Measurements from ENCODE around the gene EGLN3.
A peak's percentile ranks its signal among the peaks of the same experiment; 100 is the strongest.

EGLN3 gene

DNA sequence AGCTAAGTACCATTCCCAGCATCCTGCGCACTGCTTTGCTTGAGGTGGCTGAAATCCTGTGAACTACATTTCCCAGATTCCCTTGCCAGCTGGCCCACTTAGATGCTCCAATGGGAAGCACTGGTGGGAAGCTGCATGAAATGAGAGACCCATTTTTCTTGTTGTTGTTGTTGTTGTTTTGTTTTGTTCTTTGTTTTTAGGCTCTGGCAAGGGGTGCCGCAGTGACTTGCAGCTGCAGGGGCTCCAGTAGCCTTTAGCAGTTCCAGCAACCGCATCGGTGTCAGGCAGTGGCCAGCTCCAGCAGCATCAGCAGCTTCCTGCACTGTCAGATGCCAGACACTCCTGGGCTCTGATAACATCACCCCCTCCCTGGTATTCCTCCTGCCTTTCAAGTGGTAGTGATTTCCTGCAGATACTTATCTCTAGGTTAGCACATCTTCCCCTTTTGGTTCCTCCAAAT lies 8.8 kb upstream of the EGLN3 start:
- DNase-seq, result no peak

DNA sequence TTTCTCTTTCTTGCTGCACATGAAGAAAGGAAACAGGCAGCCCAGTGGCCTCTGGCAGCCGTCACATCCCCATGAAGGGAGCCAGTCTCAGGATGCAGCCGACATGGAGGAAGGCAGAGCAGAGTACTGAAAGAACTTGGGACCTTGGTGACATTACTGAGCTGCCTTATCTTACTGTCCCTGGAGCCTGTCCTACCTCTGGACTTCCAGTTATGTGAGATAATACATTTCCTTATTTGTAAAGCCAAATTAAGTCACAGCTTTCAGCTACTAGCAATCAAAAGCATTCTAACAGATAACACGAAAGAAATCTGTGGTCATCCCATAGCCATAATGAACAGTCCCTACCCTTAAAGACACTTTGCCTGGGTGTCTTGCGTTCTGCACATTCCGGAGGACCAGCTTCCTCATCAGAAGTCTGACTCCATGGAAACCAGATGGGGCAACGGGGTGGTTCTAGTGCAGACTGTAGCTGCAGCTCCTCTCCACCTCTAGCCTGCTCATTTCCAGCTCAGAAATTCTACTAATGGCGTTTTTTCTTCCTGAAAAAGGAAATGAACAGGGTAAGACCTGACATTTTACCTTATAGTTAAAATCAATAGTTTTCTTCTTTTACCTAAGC lies 7.8 kb upstream of the EGLN3 start:
- DNase-seq, result no peak

DNA sequence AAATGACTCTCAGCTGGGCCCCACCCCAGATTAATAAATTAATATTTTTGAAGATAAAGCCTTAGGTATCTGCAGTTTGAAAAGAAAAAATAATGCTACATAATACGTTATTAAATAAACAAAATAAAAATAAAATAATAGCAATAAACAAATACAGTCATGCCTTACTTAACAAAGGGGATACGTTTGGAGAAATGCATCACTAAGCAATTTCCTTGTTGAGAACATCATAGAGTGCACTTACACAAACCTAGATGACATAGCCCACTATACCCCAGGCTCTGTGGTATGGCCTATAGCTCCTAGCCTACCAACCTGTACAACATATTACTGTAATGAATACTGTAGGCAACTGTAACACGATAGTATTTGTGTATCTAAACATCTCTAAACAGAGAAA lies 7.1 kb upstream of the EGLN3 start:
- DNase-seq, result no peak

DNA sequence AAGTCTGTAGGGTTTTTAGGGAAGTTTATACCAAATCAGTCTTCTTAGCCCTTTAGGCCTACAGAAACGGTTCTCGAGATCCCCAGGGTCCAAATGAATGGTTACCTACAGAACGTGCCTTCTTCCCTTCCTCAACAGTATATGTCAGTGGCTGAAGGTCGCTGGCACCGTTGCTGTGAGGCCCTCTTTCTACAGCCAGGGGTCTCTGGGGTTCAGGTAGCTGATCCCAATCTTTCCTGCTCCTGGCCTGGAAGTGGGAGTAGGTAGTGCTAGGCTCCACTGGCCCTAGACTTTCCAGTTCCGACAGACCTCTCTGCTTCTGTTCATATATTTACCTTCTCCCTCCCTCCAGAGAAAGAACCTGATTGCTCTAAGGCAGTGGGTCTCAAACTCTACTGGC lies 6.4 kb upstream of the EGLN3 start:
- no peak for DNase-seq

DNA sequence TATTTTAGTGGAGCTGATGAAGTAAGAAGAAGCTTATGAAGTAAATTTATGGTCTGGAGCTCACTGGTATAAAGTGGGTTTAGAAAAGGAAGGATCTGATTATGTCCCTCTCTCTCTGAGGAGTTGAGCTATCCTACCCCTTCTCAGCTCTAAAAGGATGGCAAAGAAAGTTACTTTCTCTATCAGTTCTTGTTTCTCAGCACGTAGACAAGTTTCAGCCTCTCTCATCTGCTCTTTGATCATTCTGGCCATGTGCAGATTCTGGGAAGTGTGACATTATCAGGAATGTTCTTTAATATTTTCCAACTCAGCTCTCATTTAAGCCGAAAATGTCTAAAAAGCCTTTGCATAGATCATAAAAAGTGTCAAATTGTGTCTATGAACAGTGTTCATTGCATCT lies 5.8 kb upstream of the EGLN3 start:
- DNase-seq, result no peak

DNA sequence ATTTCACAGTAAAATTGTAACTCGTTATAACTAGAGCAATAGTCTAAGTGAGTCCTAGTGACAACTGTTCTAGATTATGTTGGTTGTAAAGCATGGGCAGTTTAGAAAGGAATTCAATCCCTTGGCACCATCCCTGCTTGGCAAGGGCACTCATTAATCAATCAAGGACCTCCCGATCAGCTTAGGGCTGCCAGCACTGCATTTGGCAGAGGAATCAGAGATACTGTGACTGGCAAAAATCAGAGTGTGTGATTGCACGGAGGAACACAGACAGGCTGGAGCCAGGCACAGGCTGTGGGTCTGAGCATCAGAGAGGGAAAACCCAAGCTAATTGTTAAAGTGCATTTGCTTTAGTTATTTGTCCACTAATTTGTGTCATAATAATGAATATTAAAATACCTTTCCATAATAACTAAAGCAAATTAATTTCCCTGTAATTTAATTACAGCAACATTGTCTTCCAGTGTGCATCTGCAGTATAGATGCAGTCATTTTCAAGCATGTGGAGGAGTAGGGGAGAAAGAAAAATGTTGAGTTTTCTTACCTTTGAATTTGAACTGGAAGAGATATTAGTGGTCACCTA lies 3.2 kb upstream of the EGLN3 start:
- DNase-seq, result peak; percentile 64

DNA sequence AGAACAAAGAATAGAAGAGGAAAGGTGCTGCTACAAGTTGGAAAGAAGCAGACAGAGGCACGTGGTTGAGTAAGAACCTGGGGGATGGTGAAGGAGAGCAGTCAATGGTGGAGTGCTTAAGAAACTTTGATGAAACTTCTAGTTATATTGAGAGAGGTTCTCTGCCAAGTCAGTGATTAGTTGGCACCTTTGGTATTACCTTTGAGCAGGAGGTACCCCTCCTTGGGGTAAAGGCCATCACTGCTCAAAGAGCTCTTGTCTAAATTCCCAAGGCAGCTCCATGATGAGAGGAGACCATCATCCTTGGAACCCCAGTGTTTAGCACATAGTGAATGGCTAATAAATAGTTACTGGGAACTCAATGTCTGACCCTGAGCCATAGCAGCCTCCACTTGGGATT lies 1.7 kb upstream of the EGLN3 start:
- DNase-seq, result no peak

DNA sequence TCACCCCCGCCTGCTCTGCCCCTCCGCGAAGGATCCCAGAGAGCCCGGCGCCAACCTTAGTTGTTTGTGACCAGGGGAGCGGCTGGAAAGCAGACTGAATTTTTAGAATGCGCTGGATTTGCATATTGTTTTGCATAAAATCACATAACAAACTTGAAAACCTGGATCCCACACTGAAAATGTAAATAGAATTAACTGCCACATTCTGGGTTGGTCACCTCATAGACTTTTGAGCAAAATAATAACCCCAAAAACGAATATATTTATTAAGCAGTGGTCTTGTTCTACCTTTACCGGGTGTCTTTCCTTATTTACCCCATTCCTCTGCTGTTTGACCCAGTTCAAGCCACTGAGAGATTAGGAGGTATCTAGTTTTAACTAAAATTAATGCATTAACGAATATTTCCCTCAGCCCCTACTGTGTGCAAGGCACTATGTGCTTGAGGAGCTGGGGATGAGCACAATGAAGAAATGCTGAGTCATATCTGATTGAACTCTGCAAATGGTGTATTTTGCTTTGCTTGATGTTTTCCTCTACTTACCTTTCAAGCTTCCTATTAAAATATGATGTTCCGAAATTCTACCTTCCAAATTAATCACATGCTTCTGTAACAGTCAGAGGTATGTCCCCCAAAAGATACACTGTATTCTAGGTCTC lies 438 bp upstream of the EGLN3 start:
- peak; percentile 32 for DNase-seq

DNA sequence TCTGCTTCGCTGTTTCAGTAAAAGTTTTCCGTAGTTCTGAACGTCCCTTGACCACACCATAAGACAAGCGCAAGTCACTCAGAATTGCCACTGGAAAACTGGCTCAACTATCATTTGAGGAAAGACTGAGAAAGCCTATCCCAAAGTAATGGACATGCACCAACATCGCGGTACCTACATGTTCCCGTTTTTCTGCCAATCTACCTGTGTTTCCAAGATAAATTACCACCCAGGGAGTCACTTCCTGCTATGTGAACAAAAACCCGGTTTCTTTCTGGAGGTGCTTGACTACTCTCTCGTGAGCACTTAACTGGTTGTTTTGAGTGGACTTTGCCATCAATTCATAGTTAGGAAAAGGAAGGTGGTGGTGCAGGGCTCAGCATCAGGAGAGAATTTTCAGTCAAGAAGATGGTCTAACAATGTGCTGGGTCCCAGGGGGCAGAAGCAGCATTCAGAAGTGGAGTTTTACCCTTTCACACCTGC lies 1.4 kb downstream of the EGLN3 start:
- DNase-seq, result peak; percentile 77

DNA sequence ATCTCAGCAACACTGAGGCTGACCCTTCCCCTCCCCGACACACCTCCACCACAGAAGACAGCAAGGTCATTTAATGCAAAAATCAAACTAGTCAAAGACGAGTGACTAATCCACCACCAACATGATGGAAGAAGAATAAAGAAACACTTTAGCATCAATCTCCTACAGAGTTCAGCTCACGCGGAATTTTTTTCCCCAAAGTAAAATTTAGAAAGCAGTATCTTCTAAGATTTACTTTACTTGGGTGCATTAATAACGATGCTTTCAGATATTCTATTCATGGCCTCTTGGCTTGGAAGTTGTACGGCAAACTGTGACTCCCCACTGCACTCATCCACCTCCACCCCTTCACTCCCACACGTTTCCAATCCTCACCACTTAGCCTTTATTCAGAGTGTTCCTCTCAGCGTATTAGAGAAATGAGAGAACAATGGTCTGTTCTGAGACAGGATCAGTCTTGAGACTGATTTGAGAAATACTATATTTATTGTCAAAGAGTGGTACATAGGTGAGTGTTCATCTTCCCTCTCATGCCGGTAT lies 1.9 kb downstream of the EGLN3 start:
- peak; percentile 60 for DNase-seq

DNA sequence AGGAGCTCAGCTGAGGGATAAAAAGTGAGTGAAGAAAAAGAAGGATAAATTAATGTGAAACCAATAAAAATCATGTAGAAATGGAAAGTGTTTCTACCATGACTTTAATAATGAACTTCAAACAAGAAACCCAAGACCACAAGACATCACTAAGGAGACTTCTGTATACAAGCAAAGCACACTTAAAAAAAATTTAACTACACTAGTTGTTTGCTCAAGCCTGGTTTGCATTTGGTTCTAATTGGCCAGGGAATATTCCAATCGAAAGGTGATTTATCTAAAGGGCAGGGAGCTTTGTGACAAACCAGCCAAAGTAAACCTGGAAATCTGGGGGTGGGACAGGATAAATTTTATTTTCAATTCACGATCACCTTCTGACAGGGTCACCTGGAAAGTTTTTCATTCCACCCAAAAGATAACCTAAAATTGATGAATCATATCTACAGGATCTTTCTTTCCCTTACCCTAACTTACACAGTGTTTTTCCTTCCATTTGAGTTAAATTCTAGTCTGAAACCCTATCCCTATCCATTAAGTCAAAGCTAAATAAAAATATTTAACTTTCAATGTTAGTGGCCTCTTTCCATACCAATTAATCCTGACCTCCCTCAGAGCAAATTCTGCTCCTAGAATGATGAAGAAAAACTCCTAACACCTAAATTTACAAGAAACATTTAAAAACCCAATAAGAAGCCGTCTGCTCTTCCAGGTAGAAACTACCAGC lies 2.6 kb downstream of the EGLN3 start:
- DNase-seq, result peak; percentile 60

DNA sequence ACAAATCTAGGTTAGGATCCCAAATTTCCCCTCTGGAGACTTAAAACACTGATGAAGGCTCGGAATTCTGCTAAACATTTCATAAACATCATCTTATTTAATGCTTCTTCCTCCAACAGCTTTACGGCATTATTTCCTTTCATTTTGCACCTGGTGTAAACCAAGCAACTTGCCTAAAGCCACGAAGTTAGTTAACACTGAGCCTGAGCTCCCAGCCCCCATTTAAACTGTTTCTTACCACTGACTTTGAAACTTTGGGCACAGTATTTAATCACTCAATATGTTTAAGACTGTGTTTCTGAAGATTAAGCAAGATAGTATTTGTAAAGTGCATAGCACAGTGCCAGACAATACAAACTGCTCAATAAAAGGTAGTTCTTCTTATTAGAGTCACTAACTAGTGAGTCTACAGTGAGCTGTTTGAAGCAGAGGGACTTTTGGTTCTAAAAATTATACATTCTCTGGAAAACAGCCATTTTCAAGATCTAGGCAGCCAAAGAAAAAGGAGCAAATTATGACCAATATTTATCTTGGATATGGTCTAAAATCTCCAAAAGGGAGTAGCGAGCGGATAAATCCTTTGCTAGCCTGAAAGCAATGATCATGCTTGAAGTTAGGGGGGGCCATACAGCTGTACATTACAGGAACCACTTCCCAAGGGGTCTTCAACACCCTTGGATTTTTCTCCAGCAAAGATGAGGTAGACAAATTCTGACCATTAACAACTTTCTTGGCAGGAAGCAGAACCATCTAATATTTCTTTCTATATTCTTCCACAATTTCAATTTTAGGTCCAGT lies 4.0 kb downstream of the EGLN3 start:
- DNase-seq, result no peak

DNA sequence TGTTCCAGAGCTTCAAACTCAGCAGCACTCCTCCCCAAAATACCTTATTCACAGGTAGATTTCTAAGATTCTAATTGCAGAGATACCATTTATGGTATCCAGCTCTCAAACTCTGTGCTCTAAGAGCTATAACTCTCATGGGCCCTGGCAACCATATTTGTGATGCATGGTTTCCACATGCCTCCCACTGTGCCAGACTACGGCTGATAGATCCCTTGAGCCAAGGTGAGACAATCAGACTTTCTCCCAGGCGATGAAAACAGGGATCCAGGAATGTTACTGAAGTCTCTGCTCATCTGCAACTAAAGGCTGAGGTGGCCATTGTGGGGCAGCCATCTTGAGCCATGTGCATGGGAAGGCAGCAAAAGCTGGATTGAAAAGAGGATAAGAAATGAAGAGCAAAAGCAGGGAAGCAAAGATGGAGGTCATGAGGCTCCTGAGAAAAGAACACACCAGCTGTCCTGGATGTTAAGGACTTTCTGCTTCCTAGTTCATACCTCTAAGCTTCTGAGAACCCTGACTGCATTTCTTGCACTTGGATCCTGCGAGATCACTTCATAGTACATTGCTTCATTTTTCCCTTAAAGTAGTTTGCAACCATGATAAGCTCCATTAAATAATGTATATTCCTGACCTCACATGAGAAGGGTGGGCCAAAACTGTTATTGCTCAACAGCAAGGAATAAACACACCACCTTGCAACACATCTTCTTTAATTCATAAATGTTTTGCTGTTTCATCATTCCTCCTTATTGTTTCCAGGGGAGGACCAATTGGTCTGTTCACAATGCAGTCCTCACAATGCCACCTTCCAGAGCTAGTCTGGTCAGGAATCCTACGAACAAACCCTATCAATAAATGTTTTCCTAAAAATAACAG lies 5.4 kb downstream of the EGLN3 start:
- DNase-seq, result peak; percentile 45

DNA sequence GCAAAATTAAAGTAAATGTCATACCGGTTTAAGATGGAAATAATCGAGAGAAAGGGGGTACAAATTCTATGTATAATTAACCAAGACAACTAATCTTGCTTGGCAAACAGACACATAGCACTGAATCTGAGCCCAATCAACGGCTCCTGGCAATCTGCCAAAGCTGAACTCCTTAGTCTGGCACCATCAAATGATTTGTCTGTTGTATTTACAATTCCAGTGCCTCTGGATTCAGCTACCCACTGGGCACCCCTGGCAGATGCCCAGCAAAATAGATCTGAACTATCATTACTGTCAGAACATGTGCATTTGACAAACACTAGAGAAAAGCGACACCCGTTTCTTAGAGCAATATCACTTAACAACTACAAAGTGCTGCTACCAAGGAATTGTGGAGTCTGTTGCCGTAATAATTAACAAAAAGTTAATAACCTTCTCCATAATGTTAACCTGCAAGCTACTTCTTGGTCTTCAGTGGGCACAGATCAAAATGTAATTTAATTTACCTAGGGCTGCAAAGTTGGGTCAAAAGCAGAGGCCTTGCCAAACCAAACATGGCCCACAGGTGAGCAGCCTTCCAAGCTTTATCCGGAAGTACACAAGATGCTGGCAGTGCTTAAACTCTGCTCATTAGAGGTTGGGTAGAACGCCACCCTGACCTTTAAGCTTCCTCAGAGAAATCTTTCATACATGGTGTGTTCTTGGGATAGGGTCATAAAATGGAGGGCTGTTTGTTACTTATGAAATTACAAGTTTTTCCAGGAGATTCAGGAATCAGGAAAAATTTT lies 7.6 kb downstream of the EGLN3 start:
- DNase-seq, result peak; percentile 98

DNA sequence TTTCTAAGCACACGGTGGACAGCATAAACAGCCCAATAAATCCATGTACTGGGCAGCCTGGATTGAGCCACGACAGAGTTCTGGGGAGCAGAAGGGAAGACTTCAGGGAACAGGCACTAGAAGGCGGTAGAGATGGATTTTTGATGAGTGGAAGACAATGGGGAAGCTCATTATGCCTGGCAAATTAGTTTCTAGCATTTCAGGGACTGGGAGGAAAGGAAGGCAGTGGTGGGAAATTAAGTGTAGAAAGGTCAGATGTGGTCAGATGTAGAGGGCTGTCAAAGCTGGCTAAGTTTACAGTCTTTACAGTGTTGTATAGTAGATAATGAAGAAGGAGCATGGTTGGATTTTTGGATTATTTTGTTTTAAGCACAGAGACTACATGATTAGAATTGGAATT lies 9.2 kb downstream of the EGLN3 start:
- peak; percentile 61 for DNase-seq

DNA sequence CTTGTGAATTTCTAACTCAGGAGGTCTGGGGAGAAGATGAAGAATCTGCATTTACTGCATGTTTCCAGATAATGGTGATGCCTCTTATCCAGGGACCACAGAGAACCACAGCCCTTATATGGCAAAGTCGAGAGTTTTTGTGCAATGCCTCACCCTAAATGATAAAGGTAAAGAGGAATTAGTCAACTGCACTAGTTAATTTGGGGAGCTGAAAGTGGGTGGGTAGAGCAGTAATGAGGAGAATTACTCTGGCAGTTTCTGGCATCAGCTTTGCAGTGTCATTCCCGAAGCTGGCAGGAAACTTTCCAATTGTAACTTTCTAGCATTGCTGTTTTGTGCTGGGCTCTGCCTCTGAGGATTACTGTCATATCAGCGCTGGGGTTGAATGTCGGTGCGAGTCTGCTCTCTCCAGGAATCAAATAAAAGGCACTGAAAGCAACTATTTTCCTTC lies 10.3 kb downstream of the EGLN3 start:
- no peak for DNase-seq

DNA sequence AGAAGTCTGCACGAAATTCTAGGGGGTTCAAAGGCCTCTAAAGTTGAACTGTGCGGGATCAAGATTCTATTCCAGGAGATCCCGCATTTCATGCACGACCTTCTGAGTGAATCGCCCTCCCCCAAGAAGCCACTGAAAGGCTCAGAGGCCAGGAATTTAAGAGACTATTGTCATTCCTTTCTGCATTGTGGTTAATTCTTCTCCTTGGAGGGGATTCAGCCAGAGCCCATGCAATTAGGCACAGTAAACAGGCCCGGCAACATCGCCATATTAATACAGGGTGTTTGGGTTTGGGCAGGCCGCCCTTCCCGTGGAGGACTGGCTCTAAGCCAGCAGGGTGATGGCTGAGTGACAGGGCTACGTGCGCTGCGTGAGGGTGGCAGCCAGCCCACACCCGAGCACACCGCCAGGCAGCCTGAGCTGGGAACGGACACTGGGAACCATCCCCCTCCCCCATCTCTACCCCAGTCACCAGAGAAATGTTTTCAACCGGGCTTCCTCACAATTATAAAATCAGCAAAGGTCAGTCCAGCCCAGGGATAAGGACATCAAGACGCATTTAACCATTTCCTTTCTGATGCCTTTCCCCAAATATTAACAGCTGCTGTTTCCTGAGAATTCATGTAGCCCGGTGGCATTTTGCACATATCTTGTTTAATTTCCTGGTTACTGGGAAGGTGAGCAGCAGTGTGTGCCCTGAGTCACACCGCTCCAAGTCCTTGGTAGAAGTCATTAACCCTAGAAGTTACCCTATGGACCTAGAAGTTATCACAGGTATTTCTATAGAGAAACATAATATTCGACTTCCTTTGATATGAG lies 12.5 kb downstream of the EGLN3 start:
- peak; percentile 93 for DNase-seq

DNA sequence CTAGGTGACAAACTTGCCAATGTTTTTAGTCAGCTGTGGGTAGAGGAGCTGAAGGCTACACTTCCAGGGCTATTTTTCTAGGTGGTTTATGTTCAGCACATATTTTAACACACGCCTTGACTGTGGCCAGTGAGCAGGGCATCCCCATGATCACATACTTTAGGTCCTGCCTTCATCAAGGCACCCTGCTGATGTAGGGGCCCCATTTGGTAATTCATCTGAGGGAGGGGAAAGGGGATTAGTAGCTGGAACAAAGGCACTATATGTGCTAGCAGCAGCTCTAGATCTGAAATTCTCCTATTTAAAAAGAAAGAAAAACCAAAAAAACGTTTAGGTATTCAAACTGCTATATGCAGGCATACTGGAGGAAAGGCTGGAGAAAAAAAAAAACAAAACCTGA lies 14.5 kb downstream of the EGLN3 start:
- no peak for DNase-seq

DNA sequence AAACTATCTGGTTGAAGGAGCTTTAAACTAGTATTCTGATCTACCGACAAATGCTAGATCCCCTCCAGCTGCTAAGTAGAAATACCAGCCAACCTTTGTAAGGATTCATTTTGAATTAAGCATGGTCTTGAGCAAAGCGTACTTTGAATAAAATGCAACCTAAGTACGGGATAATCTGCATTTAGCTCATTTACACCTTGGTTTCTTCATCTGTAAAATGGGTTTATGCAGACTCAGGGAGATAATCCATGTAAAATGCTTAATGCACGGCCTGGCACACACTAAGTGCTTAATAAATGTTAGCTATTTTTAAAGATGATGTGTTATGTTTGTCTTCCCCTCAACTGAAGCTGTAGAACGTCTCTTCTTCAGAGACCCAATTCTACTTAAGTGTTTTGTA lies 15.9 kb downstream of the EGLN3 start:
- DNase-seq, result no peak
